ENCODE measurements around the gene STAM2. TPM values are rescaled to one million over a fixed set of nuclear protein-coding genes. Genes with fewer than 3 reads are reported as not detected.

Gene STAM2
- total RNA-seq (40.1 and 41.0 TPM in 2 replicates), polyA plus RNA-seq (9.9 and 13.1 TPM in 2 replicates)

- no peaks in the 10 kb centered on the region for H3K9me2 ChIP-seq (replicated peaks; ENCODE audit: insufficient read depth)
- peaks cover 22% of the 10 kb centered on the region for H3K4me1 ChIP-seq (ENCODE audit: insufficient read depth)
- TF ChIP-seq EZH2 (IDR thresholded peaks at IDR 0.05; ENCODE audit: borderline replicate concordance) (no peak), EZH2phosphoT487 (IDR thresholded peaks at IDR 0.05; ENCODE audit: low read depth, severe bottlenecking, unreplicated experiment) (no peak), CTCF (IDR thresholded peaks at IDR 0.05; ENCODE audit: poor library complexity) (peak; percentile 99)
- H3K4me3 ChIP-seq: peak within 1 kb of the TSS; percentile 54
- no peaks in the 10 kb centered on the region for H3K9me3 ChIP-seq (ENCODE audit: low read depth)
- no peaks in the 10 kb centered on the region for H4K20me1 ChIP-seq (ENCODE audit: insufficient read depth, poor library complexity, severe bottlenecking)
- no peaks in the 10 kb centered on the region for H3K27me3 ChIP-seq
- H2AFZ ChIP-seq: peak within 1 kb of the TSS; percentile 77
- WGBS (ENCODE audit: low lambda C conversion rate, missing lambda C conversion rate): under 1% methylated on average over 70 of the region's 72 CpGs
- peak; percentile 94 for DNase-seq (ENCODE audit: low spot score)
- H3K4me2 ChIP-seq: peak within 1 kb of the TSS; percentile 80
- peak within 1 kb of the TSS; percentile 97 for H3K27ac ChIP-seq
- H3K79me2 ChIP-seq: peaks cover 39% of the 10 kb centered on the region
- H3K36me3 ChIP-seq (replicated peaks; ENCODE audit: insufficient read depth, low read depth): no peaks in the 10 kb centered on the region
Measured at GRCh38 chr2:152175368-152176112, at the start of gene STAM2. STAM2 (minus strand) TSS chr2:152175763; CDS start chr2:152175642, 121 bp downstream.

- H4K20me1 ChIP-seq (ENCODE audit: insufficient read depth, poor library complexity, severe bottlenecking): no peaks in the 10 kb centered on the region
- TF ChIP-seq CTCF (IDR thresholded peaks at IDR 0.05; ENCODE audit: poor library complexity) (no peak), EZH2phosphoT487 (IDR thresholded peaks at IDR 0.05; ENCODE audit: low read depth, severe bottlenecking, unreplicated experiment) (no peak), EZH2 (IDR thresholded peaks at IDR 0.05; ENCODE audit: borderline replicate concordance) (no peak)
- H3K36me3 ChIP-seq (replicated peaks; ENCODE audit: insufficient read depth, low read depth): no peaks in the 10 kb centered on the region
- H3K4me1 ChIP-seq (ENCODE audit: insufficient read depth): peaks cover 21% of the 10 kb centered on the region
- peak; percentile 8 for DNase-seq (ENCODE audit: low spot score)
- no peak overlapping the region for H3K4me3 ChIP-seq
- H3K27ac ChIP-seq: peak overlapping the region; percentile 59
- H2AFZ ChIP-seq: no peak overlapping the region
- peak overlapping the region; percentile 44 for H3K4me2 ChIP-seq
- H3K79me2 ChIP-seq: no peaks in the 10 kb centered on the region
- 54% methylated on average over 2 of the region's 2 CpGs for WGBS (ENCODE audit: low lambda C conversion rate, missing lambda C conversion rate)
- H3K27me3 ChIP-seq: no peaks in the 10 kb centered on the region
- H3K9me3 ChIP-seq (ENCODE audit: low read depth): no peaks in the 10 kb centered on the region
- H3K9me2 ChIP-seq (replicated peaks; ENCODE audit: insufficient read depth): no peaks in the 10 kb centered on the region
Measured at GRCh38 chr2:152223977-152224376, 48.4 kb upstream of the STAM2 start.

GRCh38 chr2:152222975-152223637 lies 47.5 kb upstream of the STAM2 start:
- WGBS (ENCODE audit: low lambda C conversion rate, missing lambda C conversion rate): 36% methylated on average over 7 of the region's 7 CpGs

More at GRCh38 chr2:152222975-152223637, 47.5 kb upstream of the STAM2 start:
- Histone ChIP-seq H3K4me2 (peak overlapping the region; percentile 44), H4K20me1 (ENCODE audit: insufficient read depth, poor library complexity, severe bottlenecking) (no peaks in the 10 kb centered on the region), H3K27ac (peak overlapping the region; percentile 59), H3K4me3 (no peak overlapping the region), H3K36me3 (replicated peaks; ENCODE audit: insufficient read depth, low read depth) (no peaks in the 10 kb centered on the region), H3K9me2 (replicated peaks; ENCODE audit: insufficient read depth) (no peaks in the 10 kb centered on the region), H3K9me3 (ENCODE audit: low read depth) (no peaks in the 10 kb centered on the region), H3K27me3 (no peaks in the 10 kb centered on the region), H3K79me2 (no peaks in the 10 kb centered on the region), H3K4me1 (ENCODE audit: insufficient read depth) (peaks cover 21% of the 10 kb centered on the region), H2AFZ (no peak overlapping the region)
- peak; percentile 82 for DNase-seq (ENCODE audit: low spot score)
- TF ChIP-seq EZH2 (IDR thresholded peaks at IDR 0.05; ENCODE audit: borderline replicate concordance): no peak
- no peak for TF ChIP-seq EZH2phosphoT487 (IDR thresholded peaks at IDR 0.05; ENCODE audit: low read depth, severe bottlenecking, unreplicated experiment)
- no peak for TF ChIP-seq CTCF (IDR thresholded peaks at IDR 0.05; ENCODE audit: poor library complexity)

All from hepatocyte (in vitro differentiated cells).